Hepatocyte (in vitro differentiated cells): ENCODE results near the gene MDFI. TPM values are rescaled to one million over a fixed set of nuclear protein-coding genes. Genes with fewer than 3 reads are reported as not detected.

Experiments
- DNase-seq: peaks from one replicate; pipeline ENCODE4 v3.0.0-alpha.2; 2016; ENCODE audit warnings: low spot score
- H2AFZ ChIP-seq: fragments of 200-600 bp; sonication (generic); 2 replicates; pipeline ENCODE4 v1.6.0; 2016; ENCODE audit warnings: antibody characterized with exemption, mild to moderate bottlenecking
- H3K27ac ChIP-seq: fragments of 200-600 bp; sonication (generic); 2 replicates; pipeline ENCODE4 v1.5.1; 2016; ENCODE audit warnings: mild to moderate bottlenecking
- H3K27me3 ChIP-seq: fragments of 200-600 bp; sonication (generic); 2 replicates; pipeline ENCODE4 v1.6.1; 2016
- H3K36me3 ChIP-seq: fragments of 200-600 bp; sonication (generic); replicated peaks from 2 replicates; pipeline ENCODE4 v1.5.1; 2016; ENCODE audit warnings: low read depth; ENCODE audit not compliant: insufficient read depth
- H3K4me1 ChIP-seq: fragments of 200-600 bp; sonication (generic); 2 replicates; pipeline ENCODE4 v1.5.1; 2016; ENCODE audit warnings: mild to moderate bottlenecking, moderate library complexity; ENCODE audit not compliant: insufficient read depth
- H3K4me2 ChIP-seq: fragments of 200-600 bp; sonication (generic); 2 replicates; pipeline ENCODE4 v1.6.0; 2016
- H3K4me3 ChIP-seq: fragments of 200-600 bp; sonication (generic); 2 replicates; pipeline ENCODE4 v1.5.1; 2016; ENCODE audit warnings: mild to moderate bottlenecking
- H3K79me2 ChIP-seq: fragments of 200-600 bp; sonication (generic); 2 replicates; pipeline ENCODE4 v1.6.0; 2017; ENCODE audit warnings: mild to moderate bottlenecking
- H3K9me2 ChIP-seq: fragments of 200-600 bp; sonication (generic); replicated peaks from 2 replicates; pipeline ENCODE4 v1.6.0; 2017; ENCODE audit warnings: mild to moderate bottlenecking; ENCODE audit not compliant: insufficient read depth
- H3K9me3 ChIP-seq: fragments of 200-600 bp; sonication (generic); 2 replicates; pipeline ENCODE4 v1.5.1; 2016; ENCODE audit warnings: low read depth, mild to moderate bottlenecking
- H4K20me1 ChIP-seq: fragments of 200-600 bp; sonication (generic); 2 replicates; pipeline ENCODE4 v1.6.0; 2016; ENCODE audit warnings: mild to moderate bottlenecking; ENCODE audit not compliant: insufficient read depth, poor library complexity, severe bottlenecking
- CTCF ChIP-seq: fragments of 200-600 bp; sonication (generic); IDR thresholded peaks from 2 replicates; pipeline ENCODE4 v1.5.1; 2016; ENCODE audit warnings: antibody characterized with exemption, mild to moderate bottlenecking; ENCODE audit not compliant: poor library complexity
- EZH2 ChIP-seq: fragments of 200-600 bp; sonication (generic); IDR thresholded peaks from 2 replicates; pipeline ENCODE4 v1.6.1; 2016; ENCODE audit warnings: antibody characterized with exemption, mild to moderate bottlenecking, borderline replicate concordance
- EZH2phosphoT487 ChIP-seq: fragments of 200-600 bp; sonication (generic); IDR thresholded peaks from one replicate; pipeline ENCODE4 v1.6.1; 2018; ENCODE audit warnings: antibody characterized with exemption, mild to moderate bottlenecking, low read depth, moderate library complexity; ENCODE audit not compliant: unreplicated experiment, severe bottlenecking
- WGBS: methylation state at CpG from one replicate; pipeline ENCODE4 v1.1.6; 2016; ENCODE audit warnings: low lambda C conversion rate; ENCODE audit errors: missing lambda C conversion rate; 5-methylcytosine and 5-hydroxymethylcytosine counted together
- polyA plus RNA-seq: library from polyadenylated mRNA; unstranded; fragments of >200 nt; fragmentation: Nextera tagmentation; extraction: Ambion mirVana; gene quantifications from 2 replicates; pipeline ENCODE4 v1.2.1, GENCODE V29; 2016
- total RNA-seq: library from RNA; depleted of rRNA; stranded (reverse); fragments of >200 nt; gene quantifications from 2 replicates; pipeline ENCODE4 v1.2.3, GENCODE V29; 2014

Gene MDFI
- total and polyA plus RNA-seq, 2 experiments from 2014 or later, result 45.2 to 106 TPM

DNA sequence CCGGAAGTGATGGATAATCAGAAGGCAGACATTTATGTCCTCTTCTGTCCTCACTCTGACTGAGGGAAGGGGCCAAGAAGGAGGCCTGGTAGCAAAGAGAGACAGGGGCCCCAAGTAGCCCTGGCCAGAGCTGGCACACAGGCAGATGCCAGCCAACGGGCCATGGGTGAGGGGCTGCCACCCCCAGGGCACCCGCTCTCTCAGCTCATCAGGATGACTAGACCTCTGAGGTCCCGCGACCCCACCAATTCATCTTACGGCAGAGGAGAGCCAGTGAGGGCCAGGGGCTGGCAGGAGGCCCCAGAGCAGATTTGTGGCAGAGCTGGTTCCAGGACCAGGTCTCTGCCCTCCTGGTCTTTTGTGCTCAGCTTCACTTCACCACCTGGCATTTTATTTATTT lies 43.1 kb upstream of the MDFI start:
- 96% methylated on average over 5 of the region's 6 CpGs for WGBS
- DNase-seq, result peak; percentile 15
- H3K4me3 ChIP-seq, result no peak overlapping the region
- H4K20me1 ChIP-seq, result peaks cover 4% of the 10 kb centered on the region
- no peak overlapping the region for H3K4me2 ChIP-seq
- no peak overlapping the region for H2AFZ ChIP-seq
- peaks cover 14% of the 10 kb centered on the region for H3K4me1 ChIP-seq
- no peaks in the 10 kb centered on the region for H3K9me2 ChIP-seq
- no peak for TF ChIP-seq EZH2phosphoT487
- no peak for TF ChIP-seq EZH2
- TF ChIP-seq CTCF, result no peak
- H3K79me2 ChIP-seq, result peaks cover 3% of the 10 kb centered on the region
- no peaks in the 10 kb centered on the region for H3K9me3 ChIP-seq
- no peaks in the 10 kb centered on the region for H3K27me3 ChIP-seq
- peaks cover 5% of the 10 kb centered on the region for H3K36me3 ChIP-seq
- peak overlapping the region; percentile 63 for H3K27ac ChIP-seq

GRCh38 chr6:41596096-41596685 lies 42.1 kb upstream of the MDFI start:
- peaks cover 17% of the 10 kb centered on the region for H3K4me1 ChIP-seq
- H3K27me3 ChIP-seq, result no peaks in the 10 kb centered on the region
- no peak overlapping the region for H3K27ac ChIP-seq
- no peaks in the 10 kb centered on the region for H3K9me3 ChIP-seq
- peaks cover 4% of the 10 kb centered on the region for H4K20me1 ChIP-seq
- no peak overlapping the region for H3K4me3 ChIP-seq
- H3K4me2 ChIP-seq, result no peak overlapping the region
- H3K9me2 ChIP-seq, result no peaks in the 10 kb centered on the region
- peaks cover 3% of the 10 kb centered on the region for H3K79me2 ChIP-seq
- no peak overlapping the region for H2AFZ ChIP-seq
- TF ChIP-seq EZH2phosphoT487, result no peak
- TF ChIP-seq CTCF, result no peak
- no peak for TF ChIP-seq EZH2
- DNase-seq, result peak; percentile 3
- peaks cover 5% of the 10 kb centered on the region for H3K36me3 ChIP-seq
- WGBS, result 91% methylated on average over 10 of the region's 10 CpGs

DNA sequence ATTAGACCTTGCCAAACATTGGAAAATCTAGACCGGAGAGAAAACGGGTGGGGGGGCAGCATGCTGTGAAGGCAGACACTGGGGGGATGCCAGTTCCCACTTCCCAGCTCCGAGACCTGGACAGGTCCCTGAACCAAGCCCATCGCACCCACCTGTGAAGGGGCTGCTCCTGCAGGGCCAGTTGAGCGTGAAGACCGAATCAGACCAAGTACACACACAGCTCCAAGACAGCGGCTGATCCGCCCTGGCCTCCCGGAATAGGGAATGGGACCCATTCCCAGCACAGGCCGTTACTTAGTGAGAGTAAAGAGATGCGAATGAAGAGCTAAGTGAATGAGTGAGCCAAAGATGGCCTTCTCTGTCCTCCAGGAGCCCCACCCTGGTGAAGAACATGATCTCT lies 41.5 kb upstream of the MDFI start:
- H3K27ac ChIP-seq, result no peak overlapping the region
- H3K27me3 ChIP-seq, result no peaks in the 10 kb centered on the region
- no peak overlapping the region for H2AFZ ChIP-seq
- TF ChIP-seq EZH2phosphoT487 (no peak), CTCF (no peak)
- no peaks in the 10 kb centered on the region for H3K9me3 ChIP-seq
- H3K4me1 ChIP-seq, result peaks cover 21% of the 10 kb centered on the region
- no peaks in the 10 kb centered on the region for H3K9me2 ChIP-seq
- no peak overlapping the region for H3K4me2 ChIP-seq
- peaks cover 4% of the 10 kb centered on the region for H4K20me1 ChIP-seq
- no peak overlapping the region for H3K4me3 ChIP-seq
- H3K36me3 ChIP-seq, result peaks cover 5% of the 10 kb centered on the region
- DNase-seq, result no peak
- WGBS, result 93% methylated on average over 11 of the region's 11 CpGs
- H3K79me2 ChIP-seq, result peaks cover 3% of the 10 kb centered on the region
